ENCODE measurements around the gene CATSPERZ. TPM values are rescaled to one million over a fixed set of nuclear protein-coding genes. Genes with fewer than 3 reads are reported as not detected.

The CATSPERZ gene
- total RNA-seq, 1 donor, result not detected

GRCh38 chr11:64254326-64254725 lies 45.8 kb upstream of the CATSPERZ start:
- Histone ChIP-seq H3K27ac (ENCODE audit: low read depth, low read length) (no peak overlapping the region), H3K4me1 (ENCODE audit: insufficient read depth, low read length) (peaks cover 7% of the 10 kb centered on the region), H3K79me2 (ENCODE audit: insufficient read depth, low read length) (peaks cover 30% of the 10 kb centered on the region), H3K9me3 (ENCODE audit: low read depth, low read length) (no peaks in the 10 kb centered on the region), H3K36me3 (ENCODE audit: insufficient read depth, low read length) (peaks cover 23% of the 10 kb centered on the region), H2AFZ (ENCODE audit: low read length) (no peak overlapping the region), H3K27me3 (ENCODE audit: insufficient read depth, low read length) (no peaks in the 10 kb centered on the region), H3K4me2 (ENCODE audit: insufficient read depth, low read length) (no peak overlapping the region), H3K4me3 (ENCODE audit: insufficient read depth, low read length) (no peak overlapping the region), H4K20me1 (ENCODE audit: insufficient read depth, low read length) (no peaks in the 10 kb centered on the region)
- no peak for TF ChIP-seq CTCF (IDR thresholded peaks at IDR 0.05; ENCODE audit: extremely low read depth, low read depth, low read length)
- no peak for DNase-seq (ENCODE audit: insufficient read length, low spot score, missing footprints)

GRCh38 chr11:64255135-64256128 lies 44.7 kb upstream of the CATSPERZ start:
- peaks cover 30% of the 10 kb centered on the region for H3K79me2 ChIP-seq (ENCODE audit: insufficient read depth, low read length)
- no peaks in the 10 kb centered on the region for H3K9me3 ChIP-seq (ENCODE audit: low read depth, low read length)

GRCh38 chr11:64256300-64256699 lies 43.9 kb upstream of the CATSPERZ start:
- H3K36me3 ChIP-seq (ENCODE audit: insufficient read depth, low read length), result peaks cover 30% of the 10 kb centered on the region
- H3K27ac ChIP-seq (ENCODE audit: low read depth, low read length), result no peak overlapping the region
- H3K27me3 ChIP-seq (ENCODE audit: insufficient read depth, low read length), result no peaks in the 10 kb centered on the region
- TF ChIP-seq CTCF (IDR thresholded peaks at IDR 0.05; ENCODE audit: extremely low read depth, low read depth, low read length), result no peak
- H2AFZ ChIP-seq (ENCODE audit: low read length), result no peak overlapping the region
- DNase-seq (ENCODE audit: insufficient read length, low spot score, missing footprints), result peak; percentile 82
- peaks cover 3% of the 10 kb centered on the region for H3K4me1 ChIP-seq (ENCODE audit: insufficient read depth, low read length)
- no peak overlapping the region for H3K4me2 ChIP-seq (ENCODE audit: insufficient read depth, low read length)
- H3K4me3 ChIP-seq (ENCODE audit: insufficient read depth, low read length), result no peak overlapping the region
- H4K20me1 ChIP-seq (ENCODE audit: insufficient read depth, low read length), result no peaks in the 10 kb centered on the region
- peaks cover 30% of the 10 kb centered on the region for H3K79me2 ChIP-seq (ENCODE audit: insufficient read depth, low read length)
- H3K9me3 ChIP-seq (ENCODE audit: low read depth, low read length), result no peaks in the 10 kb centered on the region

More at GRCh38 chr11:64255135-64256128, 44.7 kb upstream of the CATSPERZ start:
- no peaks in the 10 kb centered on the region for H3K27me3 ChIP-seq (ENCODE audit: insufficient read depth, low read length)
- peaks cover 7% of the 10 kb centered on the region for H3K4me1 ChIP-seq (ENCODE audit: insufficient read depth, low read length)
- H3K4me3 ChIP-seq (ENCODE audit: insufficient read depth, low read length), result no peak overlapping the region
- H2AFZ ChIP-seq (ENCODE audit: low read length), result no peak overlapping the region
- DNase-seq (ENCODE audit: insufficient read length, low spot score, missing footprints), result no peak
- TF ChIP-seq CTCF (IDR thresholded peaks at IDR 0.05; ENCODE audit: extremely low read depth, low read depth, low read length), result no peak
- H3K36me3 ChIP-seq (ENCODE audit: insufficient read depth, low read length), result peaks cover 30% of the 10 kb centered on the region
- no peak overlapping the region for H3K27ac ChIP-seq (ENCODE audit: low read depth, low read length)
- H3K4me2 ChIP-seq (ENCODE audit: insufficient read depth, low read length), result no peak overlapping the region
- H4K20me1 ChIP-seq (ENCODE audit: insufficient read depth, low read length), result no peaks in the 10 kb centered on the region

GRCh38 chr11:64258356-64258755 lies 41.8 kb upstream of the CATSPERZ start:
- H4K20me1 ChIP-seq (ENCODE audit: insufficient read depth, low read length), result no peaks in the 10 kb centered on the region

More at GRCh38 chr11:64258356-64258755, 41.8 kb upstream of the CATSPERZ start:
- Histone ChIP-seq H3K27me3 (ENCODE audit: insufficient read depth, low read length) (no peaks in the 10 kb centered on the region), H3K79me2 (ENCODE audit: insufficient read depth, low read length) (peaks cover 11% of the 10 kb centered on the region), H3K36me3 (ENCODE audit: insufficient read depth, low read length) (peaks cover 45% of the 10 kb centered on the region), H2AFZ (ENCODE audit: low read length) (no peak overlapping the region), H3K9me3 (ENCODE audit: low read depth, low read length) (no peaks in the 10 kb centered on the region), H3K4me1 (ENCODE audit: insufficient read depth, low read length) (peaks cover 8% of the 10 kb centered on the region), H3K4me3 (ENCODE audit: insufficient read depth, low read length) (no peak overlapping the region), H3K27ac (ENCODE audit: low read depth, low read length) (no peak overlapping the region), H3K4me2 (ENCODE audit: insufficient read depth, low read length) (no peak overlapping the region)
- TF ChIP-seq CTCF (IDR thresholded peaks at IDR 0.05; ENCODE audit: extremely low read depth, low read depth, low read length), result no peak
- peak; percentile 73 for DNase-seq (ENCODE audit: insufficient read length, low spot score, missing footprints)

All from osteoblast (primary cell).